Subcutaneous adipose tissue (tissue), 4 donors: ENCODE measurements around the gene CEP170B. TPM values are rescaled to one million over a fixed set of nuclear protein-coding genes. Genes with fewer than 3 reads are reported as not detected.

Experiments used
- CTCF ChIP-seq: fragments of 450-650 bp; IDR thresholded peaks from one replicate; pipeline ENCODE4 v1.5.1; 2016; ENCODE audit warnings: low read depth, mild to moderate bottlenecking, control low read depth, antibody characterized with exemption, moderate library complexity
- total RNA-seq, 4 donors: library from RNA; depleted of rRNA; stranded (reverse); fragments of >200 nt; gene quantifications; one replicate each; pipeline ENCODE4 v1.1.0, GENCODE V29; 2016

CEP170B gene
- total RNA-seq, 4 donors from 2014 or later: 5.6 to 23.9 (median 9.3) TPM

DNA sequence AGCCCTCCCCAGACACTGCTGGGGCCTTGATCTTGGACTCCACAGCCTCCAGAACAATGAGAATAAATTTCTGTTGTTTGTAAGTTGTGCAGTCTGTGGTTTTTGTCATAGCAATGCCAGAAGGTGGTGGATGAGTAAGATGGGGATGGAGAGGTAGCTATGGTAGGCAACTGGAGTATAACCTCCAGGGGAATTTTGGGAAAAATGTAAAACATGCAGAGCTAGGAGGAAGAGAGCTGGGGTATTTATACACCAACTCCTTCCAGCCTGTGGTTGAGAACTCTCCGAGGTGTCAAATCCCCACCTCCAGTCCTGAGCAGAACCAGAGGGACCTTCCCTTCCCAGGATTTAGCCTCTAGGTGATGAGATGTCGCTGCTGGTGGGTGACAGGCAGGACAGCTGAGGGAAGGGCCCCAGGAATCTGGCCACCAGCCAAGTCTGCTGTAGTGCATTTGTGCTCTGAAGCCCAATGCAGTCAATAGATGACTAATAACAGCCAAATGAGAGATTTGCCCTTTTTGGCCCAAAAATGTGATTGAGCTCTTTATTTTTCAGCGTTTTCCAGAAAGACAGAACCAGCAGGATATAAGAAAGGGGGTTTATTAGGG, 19.1 kb upstream of the CEP170B start:
- TF ChIP-seq CTCF: no peak

DNA sequence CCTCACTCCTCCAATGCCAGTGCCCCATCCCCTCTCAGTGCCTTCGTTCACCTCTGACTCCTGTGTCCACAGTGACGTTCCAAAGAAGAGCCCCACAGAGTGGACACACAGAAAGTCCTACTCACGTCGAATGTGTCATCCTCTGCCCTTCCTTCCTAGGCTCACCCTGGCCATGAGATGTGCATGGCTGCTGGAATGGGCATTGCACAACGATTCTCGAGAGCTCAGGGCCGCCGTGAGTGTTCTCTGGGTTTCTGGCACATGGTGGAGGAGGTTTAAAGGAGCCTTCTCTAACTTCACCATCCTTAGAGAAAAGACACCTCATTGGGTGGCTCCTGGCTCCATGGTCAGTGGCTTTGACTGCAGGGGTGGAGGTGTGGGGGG, 12.8 kb upstream of the CEP170B start:
- no peak for TF ChIP-seq CTCF

- TF ChIP-seq CTCF: no peak
These were observed 9.5 kb upstream of the CEP170B start for GRCh38 chr14:104855532-104856090.

DNA sequence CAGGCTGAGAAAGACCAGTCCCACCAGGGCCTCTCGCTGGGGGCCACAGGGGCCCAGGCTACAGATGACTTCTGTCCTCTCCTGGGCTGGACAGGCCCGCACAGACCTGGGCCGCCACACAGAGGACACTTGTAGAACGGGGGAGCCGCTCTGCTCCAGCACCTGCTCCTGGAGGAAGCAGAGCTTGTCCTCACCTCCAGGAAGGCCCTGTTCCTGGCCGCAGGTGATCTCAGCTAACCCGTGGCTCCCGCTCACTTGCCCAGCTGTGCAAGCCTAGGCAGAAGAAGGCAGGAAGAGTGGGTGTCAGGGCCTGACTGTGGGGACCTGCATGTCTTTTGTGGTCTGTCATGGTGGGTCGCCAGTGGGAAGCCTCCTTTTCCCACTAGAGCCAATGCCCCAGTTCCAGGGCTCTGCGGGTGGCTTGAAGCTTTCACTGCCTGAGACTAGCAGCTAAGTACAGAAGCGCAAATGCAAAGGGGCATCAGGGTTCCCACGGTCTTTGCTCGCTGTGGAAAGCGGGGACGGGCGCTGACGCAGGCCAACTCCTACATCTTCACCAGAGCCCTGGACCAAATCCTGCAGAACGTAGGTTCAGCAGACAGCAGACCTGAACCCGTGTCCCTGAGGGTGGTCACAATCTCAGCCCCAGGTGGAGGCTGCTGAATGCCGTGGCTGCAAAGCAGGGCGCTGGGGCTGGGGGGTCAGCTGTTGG, 8.8 kb upstream of the CEP170B start:
- no peak for TF ChIP-seq CTCF

- no peak for TF ChIP-seq CTCF
These were observed 7.9 kb upstream of the CEP170B start for GRCh38 chr14:104856869-104857860.

DNA sequence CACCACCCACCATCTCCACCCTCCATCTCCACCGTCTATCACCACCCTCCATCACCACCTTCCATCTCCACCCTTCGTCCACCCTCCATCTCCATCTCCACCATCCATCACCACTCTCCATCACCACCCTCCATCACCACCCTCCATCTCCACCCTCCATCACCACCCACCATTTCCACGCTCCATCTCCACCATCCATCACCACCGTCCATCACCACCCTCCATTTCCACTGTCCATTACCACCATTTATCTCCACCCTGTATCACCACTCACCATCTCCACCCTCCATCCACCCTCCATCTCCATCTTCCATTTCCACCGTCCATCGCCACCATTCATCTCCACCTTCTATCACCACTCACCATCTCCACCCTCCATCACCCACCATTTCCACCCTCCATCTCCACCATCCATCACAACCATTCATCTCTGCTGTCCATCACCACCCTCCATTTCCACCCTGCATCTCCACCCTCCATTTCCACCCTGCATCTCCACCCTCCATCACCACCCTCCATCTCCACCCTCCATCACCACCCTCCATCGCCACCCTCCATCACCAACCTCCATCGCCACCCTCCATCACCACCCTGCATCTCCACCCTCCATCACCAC, 6.1 kb upstream of the CEP170B start:
- no peak for TF ChIP-seq CTCF
